NCI-H187 (cell line): Measurements from ENCODE around the gene ANOS1.
"Not testable (repeated sequence)": the region's sequence is repeated elsewhere in the genome, so short reads cannot be mapped to it uniquely, and the experiment has no call there.

Experiments
- DNase-seq, 2 experiments: peaks; one replicate each; lab custom pipeline; 2025; lab: John Stamatoyannopoulos, UW

The ANOS1 gene

DNA sequence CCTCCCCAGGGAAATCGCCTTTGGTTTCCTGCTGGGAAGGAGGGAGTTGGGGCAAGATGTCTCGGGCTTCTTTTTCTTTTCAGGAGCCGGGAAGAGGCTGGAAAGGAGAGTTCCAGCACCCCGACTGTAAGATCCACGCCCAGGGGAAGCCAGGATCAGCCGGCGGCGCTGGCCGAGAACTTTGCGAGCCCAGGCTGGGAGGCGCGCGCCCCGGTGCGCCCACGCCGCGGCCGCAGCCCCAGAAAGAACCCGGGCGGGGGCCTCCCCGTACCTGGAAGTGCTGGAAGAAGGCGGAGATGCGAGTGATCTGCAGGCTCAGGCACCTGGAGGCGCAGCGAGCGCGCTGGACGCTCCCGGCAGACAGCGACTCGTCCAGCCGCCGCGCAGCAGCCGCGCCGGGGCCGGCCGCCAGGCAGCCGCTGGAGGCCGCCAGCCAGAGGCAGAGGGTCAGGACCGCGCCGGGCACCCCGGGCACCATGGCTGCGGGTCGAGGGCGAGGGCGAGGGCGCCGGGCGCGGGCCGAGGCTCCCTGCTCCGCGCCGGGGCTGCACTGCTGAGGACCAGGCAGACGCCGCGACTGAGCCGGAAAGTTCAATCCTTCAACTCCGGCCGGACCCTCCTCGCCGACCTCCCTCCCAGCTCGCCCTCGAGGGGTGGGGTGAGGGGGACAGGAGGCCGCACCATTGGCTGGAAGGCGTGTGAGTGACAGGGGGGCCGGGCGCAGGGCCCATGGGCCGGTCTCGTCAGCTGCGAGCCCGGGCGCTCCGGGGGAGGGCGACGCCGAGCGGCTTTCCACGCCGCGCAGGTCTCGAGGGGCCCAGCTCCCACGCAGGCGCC, at the start of gene ANOS1:
ANOS1 (minus strand) TSS at position 579 of the 837 bp plus-strand sequence; CDS start at position 478, 101 bp downstream.
- DNase-seq = peak in 1 of 2 experiments; percentile 3

DNA sequence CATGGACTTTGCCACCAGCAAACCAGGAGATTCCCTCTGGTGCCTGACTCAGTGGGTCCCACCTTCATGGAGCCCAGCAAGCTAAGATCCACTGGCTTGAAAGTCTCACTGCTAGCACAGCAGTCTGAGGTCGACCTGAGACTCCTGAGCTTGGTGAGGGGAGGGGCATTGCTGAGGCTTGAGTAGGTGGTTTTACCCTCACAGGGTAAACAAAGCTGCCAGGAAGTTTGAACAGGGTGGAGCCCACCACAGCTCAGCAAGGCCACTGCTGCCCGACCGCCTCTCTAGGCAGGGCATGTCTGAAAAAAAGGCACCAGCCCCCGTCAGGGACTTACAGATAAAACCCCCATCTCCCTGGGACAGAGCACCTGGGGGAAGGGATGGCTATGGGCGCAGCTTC, 41.2 kb upstream of the ANOS1 start:
- no peak for DNase-seq

- no peak for DNase-seq
These were observed 28.1 kb upstream of the ANOS1 start for GRCh38 chrX:8760021-8760420.

- not testable (repeated sequence) for DNase-seq
These were observed 26.8 kb upstream of the ANOS1 start for GRCh38 chrX:8758706-8759105.

DNA sequence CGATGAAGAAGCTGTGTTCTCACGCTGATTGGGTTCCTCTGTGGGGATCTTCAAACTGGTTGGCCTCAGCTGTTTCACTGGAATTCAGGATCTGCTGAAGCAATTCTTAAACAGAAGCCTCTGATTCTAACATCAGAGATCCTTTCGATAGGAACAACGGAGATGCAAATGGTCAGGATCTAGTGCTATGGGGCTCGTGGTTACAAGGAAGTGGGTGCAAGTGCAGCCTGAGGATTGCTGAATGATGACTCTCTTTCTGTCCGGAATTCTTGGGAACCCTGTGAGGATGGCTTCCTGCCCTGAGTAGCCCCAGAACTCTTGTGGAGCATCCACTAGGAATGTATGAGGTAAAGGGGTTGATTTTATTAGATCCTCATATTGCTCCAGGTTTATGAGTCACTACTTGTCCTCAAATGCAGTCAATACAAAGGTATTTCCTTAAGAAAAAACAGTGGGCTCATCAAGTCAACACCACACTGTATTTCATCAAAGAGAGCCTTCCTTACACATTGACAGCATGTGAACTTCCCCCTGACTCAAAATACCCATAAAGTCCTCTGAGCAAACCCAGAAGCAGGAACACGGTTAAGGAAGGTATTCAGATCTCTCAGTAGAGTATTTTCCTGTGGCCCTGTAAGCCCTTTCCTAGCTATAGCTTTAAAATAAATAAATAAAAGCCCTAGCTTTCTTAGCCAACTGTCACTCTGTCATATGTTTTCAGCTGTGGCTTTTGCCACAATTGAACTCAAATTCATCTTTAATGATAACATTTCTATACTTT, 25.9 kb upstream of the ANOS1 start:
- DNase-seq = not testable (repeated sequence)

- DNase-seq = no peak
These were observed 23.9 kb upstream of the ANOS1 start for GRCh38 chrX:8755813-8756212.

- DNase-seq = no peak
These were observed 23.2 kb upstream of the ANOS1 start for GRCh38 chrX:8755116-8755515.

- DNase-seq = no peak
These were observed 17.8 kb upstream of the ANOS1 start for GRCh38 chrX:8749697-8750096.

DNA sequence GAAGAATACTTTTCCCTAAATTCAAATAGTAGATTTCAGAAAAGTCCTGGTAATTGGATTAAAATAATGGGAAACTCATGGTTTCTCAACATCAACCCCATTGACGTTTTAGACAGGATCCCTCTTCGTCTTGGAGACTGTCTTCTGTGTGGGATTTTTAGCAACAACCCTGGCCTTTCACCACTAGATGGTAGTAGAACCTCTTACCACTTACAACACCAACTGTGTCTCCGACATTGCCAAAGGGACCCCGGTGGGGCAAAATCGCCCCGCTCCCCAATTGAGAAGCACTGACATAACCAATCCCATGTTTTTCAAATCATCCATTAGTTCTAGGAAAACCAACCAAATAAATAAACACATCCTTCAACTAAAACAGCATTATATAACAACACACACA, 16.9 kb upstream of the ANOS1 start:
- DNase-seq = no peak

DNA sequence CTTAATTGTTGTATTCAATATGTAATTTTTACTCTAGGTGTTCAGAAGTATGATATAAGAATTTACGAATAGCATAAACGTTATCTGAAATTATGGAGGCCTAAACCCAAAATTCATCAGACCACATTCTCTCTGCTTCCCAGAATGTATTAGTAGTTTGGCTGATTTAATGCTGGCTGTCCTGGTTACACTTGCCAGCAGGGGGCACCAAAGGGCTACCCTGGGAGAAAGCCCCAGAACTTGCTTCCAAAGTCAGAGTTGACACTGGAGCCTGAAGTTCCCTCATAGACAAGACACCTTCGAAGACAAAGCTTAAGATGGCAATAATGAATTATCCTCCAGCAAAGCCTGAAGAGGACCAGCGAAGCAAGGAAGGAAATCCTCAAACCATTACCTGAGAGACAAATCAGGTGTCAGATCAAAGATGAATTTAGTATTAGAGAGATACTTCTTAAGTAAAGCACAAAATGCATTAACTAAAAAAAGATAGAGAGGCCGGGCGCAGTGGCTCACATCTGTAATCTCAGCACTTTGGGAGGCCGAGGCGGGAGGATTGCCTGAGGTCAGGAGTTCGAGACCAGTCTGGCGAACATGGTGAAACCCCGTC, 11.3 kb upstream of the ANOS1 start:
- peak in 1 of 2 experiments; percentile 36 for DNase-seq

DNA sequence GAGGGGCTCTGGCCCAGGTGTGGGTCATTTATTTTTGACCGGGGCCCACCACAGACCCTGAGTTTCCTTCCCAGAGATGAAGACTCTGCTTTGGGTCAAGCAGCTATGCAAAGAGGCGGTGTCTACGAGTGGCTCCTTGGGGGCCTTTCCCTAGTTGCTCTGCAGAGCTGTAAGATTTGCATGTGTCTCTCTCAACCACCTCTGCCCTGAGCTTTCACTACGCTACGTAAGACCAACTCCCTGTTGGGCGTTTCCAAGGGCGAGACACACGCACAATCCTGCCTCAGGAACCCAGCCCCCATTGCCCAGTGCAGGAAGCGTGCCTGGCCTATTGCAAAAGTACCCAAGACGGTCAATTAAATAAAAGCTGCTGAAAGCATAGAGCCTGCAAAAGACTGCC, 10.0 kb upstream of the ANOS1 start:
- DNase-seq = no peak

DNA sequence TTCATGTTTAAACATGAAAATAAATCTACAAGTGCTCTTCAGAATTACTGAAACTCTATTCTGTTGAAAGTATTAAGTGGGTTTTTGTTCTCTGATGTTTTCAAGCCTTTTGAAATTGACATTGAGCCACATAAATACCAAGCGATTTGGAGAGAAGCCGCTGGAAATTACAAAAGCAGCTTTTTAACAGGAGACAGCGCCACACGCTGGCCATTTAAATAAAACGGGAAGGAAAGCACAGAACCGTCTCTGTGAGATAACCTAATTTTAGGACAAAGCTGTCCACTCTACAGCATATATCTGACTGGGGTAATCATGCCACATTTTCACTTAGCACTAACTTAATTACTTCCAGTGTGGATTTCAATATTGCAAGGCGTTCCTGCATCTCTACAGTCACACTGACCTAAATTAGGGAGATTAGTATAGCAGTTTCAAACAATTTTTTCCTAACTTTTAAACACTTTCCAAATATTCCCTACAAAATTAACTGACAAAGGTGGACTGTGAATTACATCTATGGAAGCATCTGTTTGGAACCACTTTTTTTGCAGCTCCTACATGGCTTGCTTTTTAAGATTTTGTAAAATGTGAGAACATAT, 6.8 kb upstream of the ANOS1 start:
- DNase-seq = peak in 1 of 2 experiments; percentile 3

- DNase-seq = no peak
These were observed 5.9 kb upstream of the ANOS1 start for GRCh38 chrX:8737883-8738282.

DNA sequence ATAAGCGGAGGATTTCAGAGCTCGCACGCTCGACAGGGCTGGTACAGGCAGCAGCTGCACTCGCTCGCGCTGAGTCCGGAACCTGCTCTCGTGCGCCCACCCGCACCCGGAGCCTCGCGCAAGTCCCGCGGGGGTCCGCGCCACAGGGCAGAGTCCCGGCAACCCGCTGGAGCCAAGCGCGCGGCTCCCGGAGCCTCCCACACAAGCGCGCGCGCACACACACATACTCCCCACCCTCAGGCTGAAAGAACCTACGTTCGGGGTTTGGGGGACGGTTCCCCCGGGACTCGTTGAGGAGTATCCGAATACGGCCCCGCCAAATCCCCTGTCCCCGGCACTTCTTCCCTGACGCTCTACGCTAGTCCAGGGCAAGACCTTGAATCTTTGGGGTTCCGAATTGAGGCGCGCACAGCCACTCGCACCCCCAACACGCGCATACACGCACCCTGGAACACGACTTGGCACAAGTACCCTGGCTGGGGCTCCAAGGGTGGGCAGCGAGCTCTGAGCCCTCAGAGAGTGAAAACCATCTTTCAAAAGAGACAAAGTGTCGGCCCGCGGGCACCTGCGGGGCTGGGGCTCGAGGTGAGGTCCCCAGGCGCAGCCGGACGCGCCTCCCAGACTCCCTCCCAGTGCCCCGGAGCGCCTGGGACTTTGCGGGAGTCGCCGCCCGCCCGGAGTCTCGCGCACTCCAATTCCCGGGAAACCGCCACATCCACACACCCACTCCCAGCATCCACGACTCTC, 952 bp downstream of the ANOS1 start:
- DNase-seq = no peak

- no peak for DNase-seq
These were observed 2.1 kb downstream of the ANOS1 start for GRCh38 chrX:8729811-8730210.

- DNase-seq = no peak
These were observed 2.9 kb downstream of the ANOS1 start for GRCh38 chrX:8728932-8729535.

DNA sequence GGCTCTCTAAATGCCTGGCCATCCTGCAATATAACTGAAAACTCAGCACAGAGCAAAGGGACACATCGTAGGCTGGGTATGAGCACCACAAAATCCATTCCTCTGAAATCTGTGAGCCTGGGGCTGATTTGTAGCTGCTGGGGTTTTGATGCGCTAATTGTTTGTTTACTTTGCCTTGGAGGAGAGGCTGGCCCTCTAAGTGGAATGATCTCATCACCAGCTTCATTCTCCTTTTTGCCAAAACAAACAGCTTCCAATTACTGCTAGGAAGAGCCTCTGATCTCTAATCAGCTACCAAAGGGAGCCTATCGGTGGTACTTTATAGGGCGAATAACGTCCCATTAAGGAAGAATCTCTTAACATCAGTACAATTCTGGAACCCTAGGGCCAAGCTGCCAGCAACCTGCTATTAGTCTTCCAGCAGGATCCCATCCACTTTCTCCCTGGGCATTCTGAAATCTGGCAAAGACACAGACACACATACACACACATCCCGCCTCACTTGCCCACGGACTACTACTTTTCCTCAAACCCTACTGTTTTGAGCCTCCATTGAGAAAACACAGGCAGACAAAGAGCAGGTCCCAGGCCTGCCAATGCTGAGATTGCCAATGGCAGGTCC, 5.8 kb downstream of the ANOS1 start:
- DNase-seq = no peak

GRCh38 chrX:8724300-8724699, 7.6 kb downstream of the ANOS1 start:
- no peak for DNase-seq

DNA sequence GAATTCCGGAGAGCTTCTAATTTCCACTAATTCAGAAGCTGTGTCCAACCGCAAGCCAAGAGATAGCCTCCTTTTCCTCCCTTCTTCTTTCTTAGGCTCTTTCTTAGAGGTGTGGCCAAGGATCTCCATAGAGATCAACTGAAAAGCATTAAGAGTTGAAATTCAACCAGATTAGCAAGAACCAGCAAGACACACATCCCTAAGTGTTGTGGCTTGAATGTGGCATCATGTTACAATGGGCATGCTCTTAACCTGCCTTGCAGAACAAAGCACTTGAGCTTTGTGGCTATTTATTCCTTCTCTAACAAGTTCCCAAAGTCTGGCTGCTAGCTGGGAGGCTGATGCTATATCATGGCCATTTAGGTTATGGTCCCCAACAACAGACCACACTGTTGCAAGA, 10.4 kb downstream of the ANOS1 start:
- DNase-seq = peak in 1 of 2 experiments; percentile 3

DNA sequence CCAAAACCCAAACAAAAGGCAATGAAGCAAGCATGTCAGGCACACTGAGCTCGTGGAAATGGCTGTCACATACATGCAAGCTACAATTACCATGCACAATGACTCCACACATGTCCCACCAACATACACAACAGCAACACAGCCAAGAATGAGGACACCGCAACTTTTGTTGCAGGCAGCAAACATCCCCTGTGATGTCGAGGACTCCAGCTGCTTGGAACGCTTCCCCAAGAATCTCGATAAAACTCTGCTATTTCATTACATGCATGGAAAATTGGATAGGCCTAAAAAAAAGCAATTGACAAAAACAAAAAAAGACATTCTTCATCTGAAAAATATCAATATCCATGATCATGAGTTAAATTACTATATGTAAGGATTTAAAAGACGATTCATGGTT, 11.8 kb downstream of the ANOS1 start:
- no peak for DNase-seq

- no peak for DNase-seq
These were observed 14.6 kb downstream of the ANOS1 start for GRCh38 chrX:8717354-8717753.
